Measurements from ENCODE around the gene TEDC1. TPM values are rescaled to one million over a fixed set of nuclear protein-coding genes. Genes with fewer than 3 reads are reported as not detected.

The TEDC1 gene
- total and polyA plus RNA-seq, 3 donors from 2014 or later: 8.8 to 16.7 (median 16.4) TPM

- H3K36me3 ChIP-seq (ENCODE audit: low read depth, missing control alignments): no peaks in the 10 kb centered on the region
- no peak overlapping the region for H3K4me3 ChIP-seq
- no peak overlapping the region for H3K27ac ChIP-seq
- DNase-seq: no peak
- H3K27me3 ChIP-seq: no peaks in the 10 kb centered on the region
- no peaks in the 10 kb centered on the region for H3K9me3 ChIP-seq
- no peaks in the 10 kb centered on the region for H3K4me1 ChIP-seq
- TF ChIP-seq CTCF (IDR thresholded peaks at IDR 0.05): no peak
- no peak for TF ChIP-seq POLR2A (IDR thresholded peaks at IDR 0.05)
- 77 to 80% methylated on average over 14 of the region's 14 CpGs for WGBS, 2 donors
- intact Hi-C loops (cut with DNase I; ENCODE audit: low total_unique reads): no loop called here
Observed at GRCh38 chr14:105519946-105520698, 29.1 kb downstream of the TEDC1 start.

- H3K9me3 ChIP-seq: no peaks in the 10 kb centered on the region
Observed at GRCh38 chr14:105525326-105525725, 34.3 kb downstream of the TEDC1 start.

GRCh38 chr14:105525861-105526775 lies 35.1 kb downstream of the TEDC1 start, which contains the start of gene TMEM121:
Gene TMEM121, plus strand, starts transcription at chr14:105526583. Its CDS starts 2,252 bp downstream, at chr14:105528835.
- DNase-seq: peak; percentile 25
- TF ChIP-seq POLR2A (IDR thresholded peaks at IDR 0.05) (no peak), CTCF (IDR thresholded peaks at IDR 0.05) (no peak)
- peak within 1 kb of the TSS; percentile 49 to 71 for H3K4me3 ChIP-seq
- 0 to 4% methylated on average over 7 to 23 of the region's 88 CpGs for WGBS, 2 donors
- H3K27me3 ChIP-seq: no peaks in the 10 kb centered on the region
- peaks cover 22% of the 10 kb centered on the region for H3K4me1 ChIP-seq
- H3K36me3 ChIP-seq (ENCODE audit: low read depth, missing control alignments): no peaks in the 10 kb centered on the region
- H3K9me3 ChIP-seq: no peaks in the 10 kb centered on the region
- intact Hi-C loops (cut with DNase I; ENCODE audit: low total_unique reads): loop anchor here (5.0 kb wide), 1 partner anchor 324 kb away; no protein-coding TSS in a partner anchor
- no peak within 1 kb of the TSS for H3K27ac ChIP-seq

More at GRCh38 chr14:105525326-105525725, 34.3 kb downstream of the TEDC1 start:
- H3K27me3 ChIP-seq: no peaks in the 10 kb centered on the region
- TF ChIP-seq POLR2A (IDR thresholded peaks at IDR 0.05) (no peak), CTCF (IDR thresholded peaks at IDR 0.05) (no peak)
- no peaks in the 10 kb centered on the region for H3K36me3 ChIP-seq (ENCODE audit: low read depth, missing control alignments)
- no peak overlapping the region for H3K27ac ChIP-seq
- intact Hi-C loops (cut with DNase I; ENCODE audit: low total_unique reads): loop anchor here (5.0 kb wide), 1 partner anchor 323 kb away; no protein-coding TSS in a partner anchor
- no peak for DNase-seq
- H3K4me1 ChIP-seq: peaks cover 22% of the 10 kb centered on the region
- H3K4me3 ChIP-seq: no peak overlapping the region
- 43 to 65% methylated on average over 9 of the region's 9 CpGs for WGBS, 2 donors

- H3K9me3 ChIP-seq: no peaks in the 10 kb centered on the region
- H3K4me1 ChIP-seq: peaks cover 22% of the 10 kb centered on the region
- no peaks in the 10 kb centered on the region for H3K27me3 ChIP-seq
- peak overlapping the region; percentile 49 to 71 for H3K4me3 ChIP-seq
- no peak for DNase-seq
- H3K36me3 ChIP-seq (ENCODE audit: low read depth, missing control alignments): no peaks in the 10 kb centered on the region
- WGBS, 2 donors: 3% methylated on average over 33 of the region's 48 CpGs; no CpG with 5 or more reads in 1 of the 2 donors
- intact Hi-C loops (cut with DNase I; ENCODE audit: low total_unique reads): loop anchor here (5.0 kb wide), 1 partner anchor 325 kb away; no protein-coding TSS in a partner anchor
- H3K27ac ChIP-seq: no peak overlapping the region
- TF ChIP-seq CTCF (IDR thresholded peaks at IDR 0.05): no peak
- no peak for TF ChIP-seq POLR2A (IDR thresholded peaks at IDR 0.05)
Observed at GRCh38 chr14:105526776-105527380, 35.8 kb downstream of the TEDC1 start.

Data from testis (tissue), 3 donors.